Measurements from ENCODE around the gene CARM1. TPM values are rescaled to one million over a fixed set of nuclear protein-coding genes. Genes with fewer than 3 reads are reported as not detected.

The CARM1 gene
- total and polyA plus RNA-seq, 2 experiments from 2014 or later: 43.3 to 118 TPM

DNA sequence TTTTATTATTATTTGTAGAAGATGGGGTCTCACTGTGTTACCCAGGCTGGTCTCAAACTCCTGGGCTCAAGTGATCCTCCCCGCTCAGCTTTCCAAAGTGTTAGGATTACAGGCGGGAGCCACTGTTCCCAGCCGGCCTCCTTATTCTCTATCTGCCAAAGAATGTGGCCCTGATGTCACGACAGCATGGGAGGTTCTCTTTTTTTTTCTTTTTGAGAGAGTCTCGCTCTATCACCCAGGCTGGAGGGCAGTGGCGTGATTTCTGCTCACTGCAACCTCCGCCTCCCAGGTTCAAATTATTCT lies 23.5 kb downstream of the CARM1 start:
- Histone ChIP-seq H3K4me3 (no peak overlapping the region), H3K79me2 (replicated peaks; ENCODE audit: insufficient read depth) (peaks cover 84% of the 10 kb centered on the region), H3K4me2 (0 out of 2 replicates have a peak overlapping the region, but pooled peaks have one; percentile 20), H3K9me2 (ENCODE audit: insufficient read depth) (no peaks in the 10 kb centered on the region), H4K20me1 (replicated peaks; ENCODE audit: insufficient read depth) (peaks cover 8% of the 10 kb centered on the region), H3K36me3 (ENCODE audit: insufficient read depth) (no peaks in the 10 kb centered on the region), H3K27me3 (ENCODE audit: insufficient read depth) (no peaks in the 10 kb centered on the region), H3K4me1 (ENCODE audit: insufficient read depth) (peaks cover 51% of the 10 kb centered on the region), H3K27ac (ENCODE audit: low read depth) (peak overlapping the region; percentile 74; the same call in 1 of the 2 replicates), H2AFZ (no peak overlapping the region), H3F3A (replicated peaks; ENCODE audit: low read depth) (peaks cover 17% of the 10 kb centered on the region; the same call in 1 of the 2 replicates)
- Mint-ChIP-seq H3K27ac (peak overlapping the region; percentile 76; the same call in 1 of the 2 replicates), H3K36me3 (ENCODE audit: low read depth) (no peaks in the 10 kb centered on the region), H3K4me3 (no peak overlapping the region; the same call in 2 of the 3 replicates), H3K9me3 (no peaks in the 10 kb centered on the region), H3K27me3 (ENCODE audit: insufficient read depth, low read depth, poor library complexity) (peaks cover 17% of the 10 kb centered on the region), H3K4me1 (peaks cover 50% of the 10 kb centered on the region)
- ATAC-seq (no peak), DNase-seq (ENCODE audit: low spot score) (peak; percentile 35)
- no peak for TF ChIP-seq EZH2 (IDR thresholded peaks at IDR 0.05; ENCODE audit: low read depth, unreplicated experiment)
- TF ChIP-seq, protein P1, sequence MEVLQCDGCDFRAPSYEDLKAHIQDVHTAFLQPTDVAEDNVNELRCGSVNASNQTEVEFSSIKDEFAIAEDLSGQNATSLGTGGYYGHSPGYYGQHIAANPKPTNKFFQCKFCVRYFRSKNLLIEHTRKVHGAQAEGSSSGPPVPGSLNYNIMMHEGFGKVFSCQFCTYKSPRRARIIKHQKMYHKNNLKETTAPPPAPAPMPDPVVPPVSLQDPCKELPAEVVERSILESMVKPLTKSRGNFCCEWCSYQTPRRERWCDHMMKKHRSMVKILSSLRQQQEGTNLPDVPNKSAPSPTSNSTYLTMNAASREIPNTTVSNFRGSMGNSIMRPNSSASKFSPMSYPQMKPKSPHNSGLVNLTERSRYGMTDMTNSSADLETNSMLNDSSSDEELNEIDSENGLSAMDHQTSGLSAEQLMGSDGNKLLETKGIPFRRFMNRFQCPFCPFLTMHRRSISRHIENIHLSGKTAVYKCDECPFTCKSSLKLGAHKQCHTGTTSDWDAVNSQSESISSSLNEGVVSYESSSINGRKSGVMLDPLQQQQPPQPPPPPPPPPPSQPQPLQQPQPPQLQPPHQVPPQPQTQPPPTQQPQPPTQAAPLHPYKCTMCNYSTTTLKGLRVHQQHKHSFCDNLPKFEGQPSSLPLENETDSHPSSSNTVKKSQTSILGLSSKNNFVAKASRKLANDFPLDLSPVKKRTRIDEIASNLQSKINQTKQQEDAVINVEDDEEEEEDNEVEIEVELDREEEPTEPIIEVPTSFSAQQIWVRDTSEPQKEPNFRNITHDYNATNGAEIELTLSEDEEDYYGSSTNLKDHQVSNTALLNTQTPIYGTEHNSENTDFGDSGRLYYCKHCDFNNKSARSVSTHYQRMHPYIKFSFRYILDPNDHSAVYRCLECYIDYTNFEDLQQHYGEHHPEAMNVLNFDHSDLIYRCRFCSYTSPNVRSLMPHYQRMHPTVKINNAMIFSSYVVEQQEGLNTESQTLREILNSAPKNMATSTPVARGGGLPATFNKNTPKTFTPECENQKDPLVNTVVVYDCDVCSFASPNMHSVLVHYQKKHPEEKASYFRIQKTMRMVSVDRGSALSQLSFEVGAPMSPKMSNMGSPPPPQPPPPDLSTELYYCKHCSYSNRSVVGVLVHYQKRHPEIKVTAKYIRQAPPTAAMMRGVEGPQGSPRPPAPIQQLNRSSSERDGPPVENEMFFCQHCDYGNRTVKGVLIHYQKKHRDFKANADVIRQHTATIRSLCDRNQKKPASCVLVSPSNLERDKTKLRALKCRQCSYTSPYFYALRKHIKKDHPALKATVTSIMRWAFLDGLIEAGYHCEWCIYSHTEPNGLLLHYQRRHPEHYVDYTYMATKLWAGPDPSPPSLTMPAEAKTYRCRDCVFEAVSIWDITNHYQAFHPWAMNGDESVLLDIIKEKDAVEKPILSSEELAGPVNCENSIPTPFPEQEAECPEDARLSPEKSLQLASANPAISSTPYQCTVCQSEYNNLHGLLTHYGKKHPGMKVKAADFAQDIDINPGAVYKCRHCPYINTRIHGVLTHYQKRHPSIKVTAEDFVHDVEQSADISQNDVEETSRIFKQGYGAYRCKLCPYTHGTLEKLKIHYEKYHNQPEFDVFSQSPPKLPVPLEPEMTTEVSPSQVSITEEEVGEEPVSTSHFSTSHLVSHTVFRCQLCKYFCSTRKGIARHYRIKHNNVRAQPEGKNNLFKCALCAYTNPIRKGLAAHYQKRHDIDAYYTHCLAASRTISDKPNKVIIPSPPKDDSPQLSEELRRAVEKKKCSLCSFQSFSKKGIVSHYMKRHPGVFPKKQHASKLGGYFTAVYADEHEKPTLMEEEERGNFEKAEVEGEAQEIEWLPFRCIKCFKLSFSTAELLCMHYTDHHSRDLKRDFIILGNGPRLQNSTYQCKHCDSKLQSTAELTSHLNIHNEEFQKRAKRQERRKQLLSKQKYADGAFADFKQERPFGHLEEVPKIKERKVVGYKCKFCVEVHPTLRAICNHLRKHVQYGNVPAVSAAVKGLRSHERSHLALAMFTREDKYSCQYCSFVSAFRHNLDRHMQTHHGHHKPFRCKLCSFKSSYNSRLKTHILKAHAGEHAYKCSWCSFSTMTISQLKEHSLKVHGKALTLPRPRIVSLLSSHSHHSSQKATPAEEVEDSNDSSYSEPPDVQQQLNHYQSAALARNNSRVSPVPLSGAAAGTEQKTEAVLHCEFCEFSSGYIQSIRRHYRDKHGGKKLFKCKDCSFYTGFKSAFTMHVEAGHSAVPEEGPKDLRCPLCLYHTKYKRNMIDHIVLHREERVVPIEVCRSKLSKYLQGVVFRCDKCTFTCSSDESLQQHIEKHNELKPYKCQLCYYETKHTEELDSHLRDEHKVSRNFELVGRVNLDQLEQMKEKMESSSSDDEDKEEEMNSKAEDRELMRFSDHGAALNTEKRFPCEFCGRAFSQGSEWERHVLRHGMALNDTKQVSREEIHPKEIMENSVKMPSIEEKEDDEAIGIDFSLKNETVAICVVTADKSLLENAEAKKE (CRISPR knock-in tag; IDR thresholded peaks at IDR 0.05): no peak
- TF ChIP-seq CREB1 (CRISPR knock-in tag; IDR thresholded peaks at IDR 0.05; ENCODE audit: low read depth): no peak
- TF ChIP-seq STAT1 (IDR thresholded peaks at IDR 0.05; ENCODE audit: unreplicated experiment): no peak
- TF ChIP-seq JUNB (IDR thresholded peaks at IDR 0.05; ENCODE audit: unreplicated experiment): no peak

DNA sequence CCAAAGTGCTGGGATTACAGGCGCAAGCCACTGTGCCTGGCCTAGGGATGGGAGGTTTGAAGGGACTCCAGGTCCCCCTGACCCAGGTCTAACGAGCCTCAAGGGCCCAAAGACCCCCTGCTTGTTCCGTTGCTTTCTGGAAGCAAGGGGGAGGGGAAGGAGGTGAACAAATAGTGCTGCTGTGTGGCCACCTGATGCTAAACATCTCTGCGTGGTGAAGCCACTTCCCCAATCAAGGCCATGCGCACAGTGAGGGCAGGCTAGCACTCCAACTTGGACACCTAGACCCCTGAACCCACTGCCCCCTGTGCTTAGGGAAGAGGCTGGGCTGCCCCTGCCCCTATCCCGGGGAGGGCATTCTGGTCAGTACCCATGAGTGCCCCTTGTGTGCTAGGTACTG lies 24.0 kb downstream of the CARM1 start:
- Histone ChIP-seq H3K36me3 (ENCODE audit: insufficient read depth) (no peaks in the 10 kb centered on the region), H3K27ac (ENCODE audit: low read depth) (peak overlapping the region; percentile 74; the same call in 1 of the 2 replicates), H3K4me2 (0 out of 2 replicates have a peak overlapping the region, but pooled peaks have one; percentile 20), H4K20me1 (replicated peaks; ENCODE audit: insufficient read depth) (peaks cover 8% of the 10 kb centered on the region), H3F3A (replicated peaks; ENCODE audit: low read depth) (peaks cover 20% of the 10 kb centered on the region; the same call in 1 of the 2 replicates), H3K4me1 (ENCODE audit: insufficient read depth) (peaks cover 48% of the 10 kb centered on the region), H3K4me3 (no peak overlapping the region), H3K9me2 (ENCODE audit: insufficient read depth) (no peaks in the 10 kb centered on the region), H3K79me2 (replicated peaks; ENCODE audit: insufficient read depth) (peaks cover 84% of the 10 kb centered on the region), H3K27me3 (ENCODE audit: insufficient read depth) (no peaks in the 10 kb centered on the region), H2AFZ (no peak overlapping the region)
- DNase-seq (ENCODE audit: low spot score): no peak
- no peak overlapping the region for H3K4me3 Mint-ChIP-seq
- TF ChIP-seq JUNB (IDR thresholded peaks at IDR 0.05; ENCODE audit: unreplicated experiment) (no peak), ZNF114 (CRISPR knock-in tag; IDR thresholded peaks at IDR 0.05) (no peak)
- TF ChIP-seq, protein P2, sequence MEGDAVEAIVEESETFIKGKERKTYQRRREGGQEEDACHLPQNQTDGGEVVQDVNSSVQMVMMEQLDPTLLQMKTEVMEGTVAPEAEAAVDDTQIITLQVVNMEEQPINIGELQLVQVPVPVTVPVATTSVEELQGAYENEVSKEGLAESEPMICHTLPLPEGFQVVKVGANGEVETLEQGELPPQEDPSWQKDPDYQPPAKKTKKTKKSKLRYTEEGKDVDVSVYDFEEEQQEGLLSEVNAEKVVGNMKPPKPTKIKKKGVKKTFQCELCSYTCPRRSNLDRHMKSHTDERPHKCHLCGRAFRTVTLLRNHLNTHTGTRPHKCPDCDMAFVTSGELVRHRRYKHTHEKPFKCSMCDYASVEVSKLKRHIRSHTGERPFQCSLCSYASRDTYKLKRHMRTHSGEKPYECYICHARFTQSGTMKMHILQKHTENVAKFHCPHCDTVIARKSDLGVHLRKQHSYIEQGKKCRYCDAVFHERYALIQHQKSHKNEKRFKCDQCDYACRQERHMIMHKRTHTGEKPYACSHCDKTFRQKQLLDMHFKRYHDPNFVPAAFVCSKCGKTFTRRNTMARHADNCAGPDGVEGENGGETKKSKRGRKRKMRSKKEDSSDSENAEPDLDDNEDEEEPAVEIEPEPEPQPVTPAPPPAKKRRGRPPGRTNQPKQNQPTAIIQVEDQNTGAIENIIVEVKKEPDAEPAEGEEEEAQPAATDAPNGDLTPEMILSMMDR (conservative IDR thresholded peaks at IDR 0.05; ENCODE audit: low read depth in 2 of 2): no peak
- peaks cover 50% of the 10 kb centered on the region for H3K4me1 Mint-ChIP-seq
- no peaks in the 10 kb centered on the region for H3K9me3 Mint-ChIP-seq
- peaks cover 17% of the 10 kb centered on the region for H3K27me3 Mint-ChIP-seq (ENCODE audit: insufficient read depth, low read depth, poor library complexity)
- H3K27ac Mint-ChIP-seq: no peak overlapping the region
- H3K36me3 Mint-ChIP-seq (ENCODE audit: low read depth): peaks cover 4% of the 10 kb centered on the region; the same call in 1 of the 3 replicates
- ATAC-seq: no peak
